H1 (cell line): ENCODE results near the gene LARGE2.

Experiments used
- CTCF ChIP-seq, 3 experiments: IDR thresholded peaks; 1 replicate in 2 of 3; 2 replicates in 1 of 3; pipeline versions ENCODE4 v1.5.1 to v1.6.1; 2011; ENCODE audit warnings: low read length in 3 of 3, mild to moderate bottlenecking in 3 of 3, inconsistent platforms in 2 of 3, low read depth in 1 of 3, moderate library complexity in 1 of 3; ENCODE audit not compliant: insufficient read depth in 1 of 3; ENCODE audit errors: control extremely low read depth in 1 of 3
- GTF2F1 ChIP-seq: IDR thresholded peaks from 2 replicates; pipeline ENCODE4 v1.6.1; 2012; ENCODE audit warnings: low read depth, low read length, improper control_type of control experiment, borderline replicate concordance
- POLR2A ChIP-seq, 2 experiments: IDR thresholded peaks; 1 replicate in 1 of 2; 2 replicates in 1 of 2; pipeline ENCODE4 v1.6.1; 2011; ENCODE audit warnings: low read depth in 2 of 2, low read length in 2 of 2, mild to moderate bottlenecking in 2 of 2; ENCODE audit errors: control extremely low read depth in 1 of 2
- POLR2AphosphoS5 ChIP-seq: IDR thresholded peaks from 2 replicates; pipeline ENCODE4 v1.6.1; 2011; ENCODE audit warnings: low read depth, low read length
- SUZ12 ChIP-seq: fragments of 200-600 bp; sonication (generic); IDR thresholded peaks from 2 replicates; pipeline ENCODE4 v1.6.1; 2012; ENCODE audit warnings: mild to moderate bottlenecking, inconsistent platforms, low read length, moderate library complexity, mixed read lengths
- YY1 ChIP-seq: IDR thresholded peaks from 2 replicates; pipeline ENCODE4 v1.6.1; 2011; ENCODE audit warnings: low read depth, mild to moderate bottlenecking, low read length

- TF ChIP-seq SUZ12 (no peak), POLR2AphosphoS5 (no peak), CTCF (IDR thresholded peaks at IDR 0.05; ENCODE audit: control extremely low read depth in 1 of 3, insufficient read depth in 1 of 3, low read depth in 1 of 3, low read length in 3 of 3) (no peak; a peak in 1 of 4 replicates), GTF2F1 (no peak), POLR2A (IDR thresholded peaks at IDR 0.05; ENCODE audit: control extremely low read depth in 1 of 2, low read depth in 2 of 2, low read length in 2 of 2) (no peak), YY1 (peak; percentile 57; the same call in 1 of the 2 replicates)
Observed at GRCh38 chr11:45885274-45885920, 37.1 kb upstream of the LARGE2 start, which contains the start of gene MAPK8IP1.
